Fibroblast of villous mesenchyme (primary cell): ENCODE results near the gene USP19. TPM values are rescaled to one million over a fixed set of nuclear protein-coding genes. Genes with fewer than 3 reads are reported as not detected.
A peak's percentile ranks its signal among the peaks of the same experiment; 100 is the strongest.

Experiments used
- DNase-seq: peaks from one replicate; pipeline ENCODE4 v3.0.0-alpha.2; 2010; ENCODE audit warnings: low read depth
- H3K4me3 ChIP-seq: 2 replicates; pipeline ENCODE4 v1.5.1; 2011; ENCODE audit warnings: low read depth, mild to moderate bottlenecking, low read length
- small RNA-seq: library from RNA; depleted of rRNA; stranded (forward); fragments of <200 nt; gene quantifications from one replicate; pipeline ENCODE3, GENCODE V24; 2012
- total RNA-seq: library from RNA; depleted of rRNA; stranded (reverse); fragments of >200 nt; gene quantifications from 2 replicates; pipeline ENCODE4 v1.2.3, GENCODE V29; 2012
- TF ChIP-seq, protein P1 (sequence below): IDR thresholded peaks from 2 replicates; pipeline ENCODE4 v1.5.1; 2012; ENCODE audit warnings: low read depth, mild to moderate bottlenecking, low read length; ENCODE audit not compliant: insufficient read depth

Gene USP19
- total RNA-seq, 1 donor: 36.3 TPM

DNA sequence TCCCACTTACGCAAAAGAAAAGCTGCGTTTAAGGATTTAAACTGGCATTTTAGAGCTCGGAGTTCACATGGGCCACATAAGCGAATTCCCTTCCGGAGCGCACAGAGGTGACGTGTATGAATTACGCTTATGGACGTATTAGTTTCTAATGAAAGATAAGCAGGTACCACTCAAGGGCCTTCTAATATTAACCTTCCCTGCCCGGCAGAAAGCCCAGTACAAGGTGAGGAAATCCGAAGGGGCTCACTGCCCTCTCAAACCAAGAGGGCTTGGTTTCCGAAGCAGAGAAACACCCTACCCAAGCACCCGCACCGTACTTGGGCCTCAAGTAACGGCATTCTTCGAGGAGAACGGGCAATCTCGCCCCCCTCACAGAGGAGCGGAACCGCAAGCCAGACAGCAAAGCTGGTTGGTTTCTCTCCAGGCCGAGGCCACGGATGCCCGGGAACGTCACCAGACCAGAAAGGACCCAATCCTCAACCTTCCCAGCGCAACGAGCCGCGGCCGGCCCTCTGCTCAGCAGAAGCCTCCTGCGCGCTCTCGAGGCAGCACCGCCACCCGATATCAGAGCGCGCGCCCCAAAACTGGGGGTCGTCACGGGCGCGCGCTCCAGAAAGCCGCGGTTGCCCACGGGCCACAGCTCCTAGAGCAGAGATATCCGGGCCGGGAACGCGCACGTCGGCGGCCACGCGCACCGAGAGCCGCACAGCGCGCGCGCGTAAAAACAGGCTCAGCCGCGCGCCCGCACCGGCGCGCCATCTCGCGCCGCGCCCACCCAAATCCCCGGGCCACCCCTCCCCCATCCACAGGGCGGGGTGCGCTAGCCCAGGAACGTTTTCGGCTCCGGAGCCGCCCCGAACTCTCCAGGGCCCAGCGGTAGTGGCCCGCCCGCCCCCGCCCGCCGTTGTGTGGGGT, 27.4 kb downstream of the USP19 start:
- peak; percentile 95 for DNase-seq
- H3K4me3 ChIP-seq: peak overlapping the region; percentile 98
- TF ChIP-seq, protein P1, sequence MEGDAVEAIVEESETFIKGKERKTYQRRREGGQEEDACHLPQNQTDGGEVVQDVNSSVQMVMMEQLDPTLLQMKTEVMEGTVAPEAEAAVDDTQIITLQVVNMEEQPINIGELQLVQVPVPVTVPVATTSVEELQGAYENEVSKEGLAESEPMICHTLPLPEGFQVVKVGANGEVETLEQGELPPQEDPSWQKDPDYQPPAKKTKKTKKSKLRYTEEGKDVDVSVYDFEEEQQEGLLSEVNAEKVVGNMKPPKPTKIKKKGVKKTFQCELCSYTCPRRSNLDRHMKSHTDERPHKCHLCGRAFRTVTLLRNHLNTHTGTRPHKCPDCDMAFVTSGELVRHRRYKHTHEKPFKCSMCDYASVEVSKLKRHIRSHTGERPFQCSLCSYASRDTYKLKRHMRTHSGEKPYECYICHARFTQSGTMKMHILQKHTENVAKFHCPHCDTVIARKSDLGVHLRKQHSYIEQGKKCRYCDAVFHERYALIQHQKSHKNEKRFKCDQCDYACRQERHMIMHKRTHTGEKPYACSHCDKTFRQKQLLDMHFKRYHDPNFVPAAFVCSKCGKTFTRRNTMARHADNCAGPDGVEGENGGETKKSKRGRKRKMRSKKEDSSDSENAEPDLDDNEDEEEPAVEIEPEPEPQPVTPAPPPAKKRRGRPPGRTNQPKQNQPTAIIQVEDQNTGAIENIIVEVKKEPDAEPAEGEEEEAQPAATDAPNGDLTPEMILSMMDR: no peak

DNA sequence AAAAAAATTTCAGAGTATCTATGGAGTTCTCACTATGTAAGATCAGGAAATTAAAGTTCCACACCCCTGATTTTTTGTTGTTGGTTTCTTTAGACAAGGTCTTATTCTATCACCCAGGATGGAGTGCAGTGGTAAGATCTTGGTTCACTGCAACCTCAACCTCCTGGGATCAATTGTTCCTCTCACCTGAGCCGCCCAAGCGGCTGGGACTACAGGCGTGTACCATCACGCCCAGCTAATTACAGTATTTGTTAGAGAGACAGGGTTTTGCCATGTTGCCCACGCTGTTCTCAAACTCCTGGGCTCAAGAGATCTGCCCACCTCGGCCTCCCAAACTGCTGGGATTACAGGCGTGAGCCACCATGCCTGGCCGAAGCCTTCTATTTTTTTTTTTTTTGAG, 39.2 kb downstream of the USP19 start:
- TF ChIP-seq, protein P1: no peak
- DNase-seq: no peak

DNA sequence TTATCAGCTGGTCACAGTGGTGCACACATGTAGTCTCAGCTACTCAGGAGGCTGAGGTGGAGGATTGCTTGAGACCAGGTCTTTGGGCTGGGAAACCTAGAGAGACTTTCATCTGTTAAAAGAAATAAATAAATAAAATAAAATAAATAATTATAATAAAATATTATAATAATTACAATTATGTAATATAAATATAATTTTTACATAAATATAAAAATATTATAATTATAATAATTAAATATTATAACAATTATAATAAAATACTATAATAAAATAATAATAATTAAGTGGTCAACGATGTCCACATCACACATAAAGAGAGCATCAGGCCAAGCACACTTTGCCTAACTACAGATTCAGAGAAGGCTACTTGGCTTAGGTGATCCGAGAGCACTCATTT, 41.4 kb downstream of the USP19 start:
- TF ChIP-seq, protein P1: no peak
- H3K4me3 ChIP-seq: no peak overlapping the region
- DNase-seq: no peak

More for the DNA sequence above, 39.2 kb downstream of the USP19 start:
- H3K4me3 ChIP-seq: no peak overlapping the region

DNA sequence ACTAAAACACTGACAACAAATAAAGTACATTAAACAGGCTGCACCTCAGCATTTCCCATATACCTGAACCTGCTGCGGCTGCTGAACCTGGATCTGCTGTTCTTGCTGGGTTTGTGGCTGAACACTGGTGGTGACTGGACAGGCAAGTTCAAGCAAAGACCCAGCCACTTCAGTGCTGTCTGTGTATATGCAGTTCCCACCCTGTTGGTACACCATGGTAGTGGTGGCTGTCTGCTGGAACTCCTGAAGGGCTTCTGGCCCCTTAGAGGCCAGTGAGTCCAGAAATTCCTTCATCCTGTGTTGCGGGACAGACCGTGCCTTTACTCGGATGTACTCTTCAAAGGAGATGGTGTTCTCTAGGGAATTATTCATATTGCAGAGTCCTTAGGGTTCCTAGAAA, 44.0 kb downstream of the USP19 start:
- H3K4me3 ChIP-seq: no peak overlapping the region
- TF ChIP-seq, protein P1: no peak
- no peak for DNase-seq

DNA sequence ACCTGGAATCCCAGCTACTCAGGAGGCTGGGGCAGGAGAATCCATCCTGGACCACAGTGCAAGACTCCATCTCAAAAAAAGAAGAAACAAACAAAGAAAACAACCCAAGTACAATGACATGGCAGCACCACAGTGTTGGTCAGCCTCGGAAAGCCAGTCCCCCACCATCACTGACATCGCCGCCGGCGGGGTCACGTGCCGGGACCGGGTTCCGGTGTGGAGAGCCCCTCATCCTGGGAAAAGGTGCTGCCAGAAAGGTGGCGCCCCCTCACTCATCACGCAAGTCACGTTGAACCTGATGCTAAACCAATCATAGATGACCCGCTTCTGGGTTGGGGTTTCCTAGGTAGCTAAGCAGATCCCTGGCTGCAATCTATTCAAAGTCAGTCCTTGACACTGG, 44.5 kb downstream of the USP19 start:
- H3K4me3 ChIP-seq: no peak overlapping the region
- TF ChIP-seq, protein P1: no peak
- no peak for DNase-seq

Small RNA genes lying within 50 kb of the gene (small RNA-seq; reads per million reads assigned to genes)
- gene RN7SL182P: not detected

Other genes starting within 250 kb of the USP19 start
- 14.5 and 20.7 TPM in 2 replicates for gene SLC25A20, start 221.9 kb downstream of the USP19 start, total RNA-seq
- 69.6 and 87.2 TPM in 2 replicates for gene ARIH2, start 202.0 kb downstream of the USP19 start, total RNA-seq
- 23.8 and 26.8 TPM in 2 replicates for gene P4HTM, start 130.6 kb downstream of the USP19 start, total RNA-seq
- 75.6 and 77.3 TPM in 2 replicates for gene WDR6, start 113.4 kb downstream of the USP19 start, total RNA-seq
- gene DALRD3, start 102.2 kb downstream of the USP19 start, total RNA-seq: 40.6 and 43.2 TPM in 2 replicates
- gene NDUFAF3, start 98.7 kb downstream of the USP19 start, total RNA-seq: 39.3 and 48.3 TPM in 2 replicates
- gene IMPDH2, start 91.4 kb downstream of the USP19 start, total RNA-seq: 225 and 260 TPM in 2 replicates
- 181 and 188 TPM in 2 replicates for gene QRICH1, start 26.8 kb downstream of the USP19 start, total RNA-seq
- 215 and 302 TPM in 2 replicates for gene QARS1, start 16.1 kb downstream of the USP19 start, total RNA-seq
- 369 and 378 TPM in 2 replicates for gene LAMB2, start 12.2 kb upstream of the USP19 start, total RNA-seq
- 22.9 and 24.2 TPM in 2 replicates for gene CCDC71, start 45.5 kb upstream of the USP19 start, total RNA-seq
- 19.4 and 22.9 TPM in 2 replicates for gene KLHDC8B, start 50.8 kb upstream of the USP19 start, total RNA-seq
- gene C3orf62, start 156.4 kb upstream of the USP19 start, total RNA-seq: 1.3 and 2.3 TPM in 2 replicates
- gene USP4, start 219.2 kb upstream of the USP19 start, total RNA-seq: 21.6 and 23.3 TPM in 2 replicates
- gene GPX1, start 237.5 kb upstream of the USP19 start, total RNA-seq: 198 and 272 TPM in 2 replicates